ENCODE data around the gene SELENOV. TPM values are rescaled to one million over a fixed set of nuclear protein-coding genes. Genes with fewer than 3 reads are reported as not detected.

The SELENOV gene
- total and polyA plus RNA-seq, 2 donors (not counting 1 experiment from before 2014, with no cell fraction given): not detected

- no peaks in the 10 kb centered on the region for H3K36me3 ChIP-seq (ENCODE audit: control insufficient read depth, insufficient read depth, low read length)
- no peaks in the 10 kb centered on the region for H4K20me1 ChIP-seq (ENCODE audit: control insufficient read depth, extremely low read depth, insufficient read depth, low read length)
- H3K9ac ChIP-seq (ENCODE audit: insufficient read depth, low read length): no peak overlapping the region
- no peaks in the 10 kb centered on the region for H3K79me2 ChIP-seq (ENCODE audit: control insufficient read depth, insufficient read depth, low read length)
- DNase-seq (ENCODE audit: low read depth in 2 of 2): no peak
- H3K27me3 ChIP-seq (ENCODE audit: control insufficient read depth, insufficient read depth, low read length): no peaks in the 10 kb centered on the region
- H3K4me1 ChIP-seq (ENCODE audit: control insufficient read depth, extremely low read depth, insufficient read depth, low read length): no peaks in the 10 kb centered on the region
- H3K4me3 ChIP-seq (replicated peaks in 1 of 4; ENCODE audit: control extremely low read depth in 1 of 4, insufficient read depth in 1 of 4, low read depth in 3 of 4, low read length in 4 of 4): no peak overlapping the region
- TF ChIP-seq EZH2 (IDR thresholded peaks at IDR 0.05; ENCODE audit: low read length, missing control alignments) (no peak), CTCF (conservative IDR thresholded peaks at IDR 0.05 in 1 of 2, IDR thresholded peaks at IDR 0.05 in 1 of 2; ENCODE audit: low read depth in 1 of 2, low read length in 2 of 2) (no peak)
- no peaks in the 10 kb centered on the region for H3K9me3 ChIP-seq (ENCODE audit: control insufficient read depth, insufficient read depth, low read depth, low read length)
- no peak overlapping the region for H3K4me2 ChIP-seq (ENCODE audit: extremely low read depth, insufficient read depth, low read length)
- no peak overlapping the region for H3K27ac ChIP-seq (ENCODE audit: insufficient read depth, low read length)
- H2AFZ ChIP-seq (ENCODE audit: low read length): no peak overlapping the region
These were observed 9.6 kb downstream of the SELENOV start for GRCh38 chr19:39524495-39524894.

- H4K20me1 ChIP-seq (ENCODE audit: control insufficient read depth, extremely low read depth, insufficient read depth, low read length): no peaks in the 10 kb centered on the region
- no peak for DNase-seq (ENCODE audit: low read depth in 2 of 2)
These were observed 10.3 kb downstream of the SELENOV start for GRCh38 chr19:39525205-39525604.

GRCh38 chr19:39531834-39532232 lies 16.9 kb downstream of the SELENOV start:
- no peak for DNase-seq (ENCODE audit: low read depth in 2 of 2)
- Histone ChIP-seq H3K4me2 (ENCODE audit: extremely low read depth, insufficient read depth, low read length) (peak overlapping the region; percentile 94), H3K36me3 (ENCODE audit: control insufficient read depth, insufficient read depth, low read length) (no peaks in the 10 kb centered on the region), H3K9ac (ENCODE audit: insufficient read depth, low read length) (peak overlapping the region; percentile 77), H3K4me3 (replicated peaks in 1 of 4; ENCODE audit: control extremely low read depth in 1 of 4, insufficient read depth in 1 of 4, low read depth in 3 of 4, low read length in 4 of 4) (peak overlapping the region; percentile 85 to 95 (median 89)), H4K20me1 (ENCODE audit: control insufficient read depth, extremely low read depth, insufficient read depth, low read length) (no peaks in the 10 kb centered on the region), H2AFZ (ENCODE audit: low read length) (peak overlapping the region; percentile 72), H3K4me1 (ENCODE audit: control insufficient read depth, extremely low read depth, insufficient read depth, low read length) (peaks cover 2% of the 10 kb centered on the region), H3K79me2 (ENCODE audit: control insufficient read depth, insufficient read depth, low read length) (peaks cover 17% of the 10 kb centered on the region), H3K27me3 (ENCODE audit: control insufficient read depth, insufficient read depth, low read length) (no peaks in the 10 kb centered on the region), H3K27ac (ENCODE audit: insufficient read depth, low read length) (peak overlapping the region; percentile 77), H3K9me3 (ENCODE audit: control insufficient read depth, insufficient read depth, low read depth, low read length) (no peaks in the 10 kb centered on the region)
- TF ChIP-seq EZH2 (IDR thresholded peaks at IDR 0.05; ENCODE audit: low read length, missing control alignments) (no peak), CTCF (conservative IDR thresholded peaks at IDR 0.05 in 1 of 2, IDR thresholded peaks at IDR 0.05 in 1 of 2; ENCODE audit: low read depth in 1 of 2, low read length in 2 of 2) (no peak)

More at GRCh38 chr19:39525205-39525604, 10.3 kb downstream of the SELENOV start:
- H3K27me3 ChIP-seq (ENCODE audit: control insufficient read depth, insufficient read depth, low read length): no peaks in the 10 kb centered on the region
- no peak for TF ChIP-seq EZH2 (IDR thresholded peaks at IDR 0.05; ENCODE audit: low read length, missing control alignments)
- TF ChIP-seq CTCF (conservative IDR thresholded peaks at IDR 0.05 in 1 of 2, IDR thresholded peaks at IDR 0.05 in 1 of 2; ENCODE audit: low read depth in 1 of 2, low read length in 2 of 2): no peak
- no peak overlapping the region for H2AFZ ChIP-seq (ENCODE audit: low read length)
- no peaks in the 10 kb centered on the region for H3K9me3 ChIP-seq (ENCODE audit: control insufficient read depth, insufficient read depth, low read depth, low read length)
- no peaks in the 10 kb centered on the region for H3K79me2 ChIP-seq (ENCODE audit: control insufficient read depth, insufficient read depth, low read length)
- H3K4me1 ChIP-seq (ENCODE audit: control insufficient read depth, extremely low read depth, insufficient read depth, low read length): no peaks in the 10 kb centered on the region
- no peaks in the 10 kb centered on the region for H3K36me3 ChIP-seq (ENCODE audit: control insufficient read depth, insufficient read depth, low read length)
- H3K4me3 ChIP-seq (replicated peaks in 1 of 4; ENCODE audit: control extremely low read depth in 1 of 4, insufficient read depth in 1 of 4, low read depth in 3 of 4, low read length in 4 of 4): no peak overlapping the region
- no peak overlapping the region for H3K9ac ChIP-seq (ENCODE audit: insufficient read depth, low read length)
- H3K27ac ChIP-seq (ENCODE audit: insufficient read depth, low read length): no peak overlapping the region
- no peak overlapping the region for H3K4me2 ChIP-seq (ENCODE audit: extremely low read depth, insufficient read depth, low read length)

All from fibroblast of lung (primary cell).